H9 (cell line): ENCODE results near the gene DHX40. TPM values are rescaled to one million over a fixed set of nuclear protein-coding genes. Genes with fewer than 3 reads are reported as not detected.

ENCODE experiments used
- DNase-seq: peaks from one replicate; pipeline ENCODE4 v3.0.0-alpha.2; 2017
- H2AFZ ChIP-seq: one replicate; pipeline ENCODE4 v1.6.1; 2013; ENCODE audit warnings: mild to moderate bottlenecking, low read length, control low read depth, moderate library complexity
- H2AK5ac ChIP-seq: 2 replicates; pipeline ENCODE4 v1.6.1; 2013; ENCODE audit warnings: low read length, control low read depth, mixed read lengths; ENCODE audit not compliant: insufficient read length
- H2BK120ac ChIP-seq: one replicate; pipeline ENCODE4 v1.6.1; 2013; ENCODE audit warnings: low read depth, mild to moderate bottlenecking, low read length, control low read depth, inconsistent platforms; ENCODE audit not compliant: poor library complexity, severe bottlenecking
- H2BK12ac ChIP-seq: 2 replicates; pipeline ENCODE4 v1.6.1; 2013; ENCODE audit warnings: low read length, control low read depth, mixed read lengths, low read depth; ENCODE audit not compliant: insufficient read length
- H2BK15ac ChIP-seq: 2 replicates; pipeline ENCODE4 v1.6.1; 2013; ENCODE audit warnings: low read depth, low read length, control low read depth
- H2BK20ac ChIP-seq: one replicate; pipeline ENCODE4 v1.6.1; 2013; ENCODE audit warnings: low read depth, mild to moderate bottlenecking, low read length, control low read depth, inconsistent platforms; ENCODE audit not compliant: poor library complexity, severe bottlenecking
- H2BK5ac ChIP-seq: 2 replicates; pipeline ENCODE4 v1.6.1; 2013; ENCODE audit warnings: low read length, control low read depth, mixed read lengths; ENCODE audit not compliant: insufficient read length
- H3K14ac ChIP-seq: 2 replicates; pipeline ENCODE4 v1.6.1; 2013; ENCODE audit warnings: low read length, control low read depth; ENCODE audit not compliant: insufficient read depth
- H3K18ac ChIP-seq: 2 replicates; pipeline ENCODE4 v1.6.1; 2013; ENCODE audit warnings: low read depth, mild to moderate bottlenecking, mixed read lengths, low read length, control low read depth; ENCODE audit not compliant: insufficient read length
- H3K23ac ChIP-seq: 2 replicates; pipeline ENCODE4 v1.6.1; 2013; ENCODE audit warnings: low read length, control low read depth, mixed read lengths, low read depth; ENCODE audit not compliant: insufficient read length
- H3K23me2 ChIP-seq: 2 replicates; pipeline ENCODE4 v1.6.1; 2013; ENCODE audit warnings: low read depth, mild to moderate bottlenecking, mixed read lengths, low read length, control low read depth; ENCODE audit not compliant: insufficient read length, poor library complexity, severe bottlenecking
- H3K27ac ChIP-seq: 2 replicates; pipeline ENCODE4 v1.5.1; 2013; ENCODE audit warnings: low read length, control low read depth, mixed read lengths, low read depth; ENCODE audit not compliant: insufficient read length
- H3K27me3 ChIP-seq: 2 replicates; pipeline ENCODE4 v1.6.1; 2013; ENCODE audit warnings: low read length, control low read depth, inconsistent platforms; ENCODE audit not compliant: insufficient read depth
- H3K4ac ChIP-seq: 2 replicates; pipeline ENCODE4 v1.6.1; 2013; ENCODE audit warnings: low read depth, mild to moderate bottlenecking, control low read depth, inconsistent platforms, low read length, moderate library complexity
- H3K4me1 ChIP-seq: 2 replicates; pipeline ENCODE4 v1.6.1; 2013; ENCODE audit warnings: low read length, control low read depth, inconsistent platforms; ENCODE audit not compliant: insufficient read depth
- H3K4me2 ChIP-seq: 2 replicates; pipeline ENCODE4 v1.6.1; 2013; ENCODE audit warnings: low read length, control low read depth, mixed read lengths; ENCODE audit not compliant: insufficient read length, insufficient read depth
- H3K56ac ChIP-seq: 2 replicates; pipeline ENCODE4 v1.6.1; 2013; ENCODE audit warnings: low read depth, mild to moderate bottlenecking, mixed read lengths, low read length, control low read depth; ENCODE audit not compliant: insufficient read length
- H3K79me1 ChIP-seq: 2 replicates; pipeline ENCODE4 v1.6.1; 2013; ENCODE audit warnings: low read depth, mild to moderate bottlenecking, moderate library complexity, low read length, control low read depth, inconsistent platforms; ENCODE audit not compliant: insufficient read depth, poor library complexity, severe bottlenecking
- H3K79me2 ChIP-seq: 2 replicates; pipeline ENCODE4 v1.6.1; 2013; ENCODE audit warnings: low read length, control low read depth, inconsistent platforms; ENCODE audit not compliant: insufficient read depth
- H3K9ac ChIP-seq: 2 replicates; pipeline ENCODE4 v1.6.1; 2013; ENCODE audit warnings: low read length, control low read depth, mixed read lengths; ENCODE audit not compliant: insufficient read length; ENCODE audit errors: extremely low read depth
- H3K9me3 ChIP-seq: one replicate; pipeline ENCODE4 v1.6.1; 2013; ENCODE audit warnings: low read depth, low read length, inconsistent platforms; ENCODE audit not compliant: control insufficient read depth
- H3T11ph ChIP-seq: one replicate; pipeline ENCODE4 v1.6.1; 2013; ENCODE audit warnings: mild to moderate bottlenecking, low read length, control low read depth, inconsistent platforms
- H4K20me1 ChIP-seq: one replicate; pipeline ENCODE4 v1.6.1; 2013; ENCODE audit not compliant: control insufficient read depth, insufficient read length, insufficient read depth
- H4K5ac ChIP-seq: 2 replicates; pipeline ENCODE4 v1.6.1; 2013; ENCODE audit warnings: low read depth, mild to moderate bottlenecking, mixed read lengths, low read length, control low read depth; ENCODE audit not compliant: insufficient read length
- H4K8ac ChIP-seq: replicated peaks from 2 replicates; pipeline ENCODE4 v1.6.1; 2013; ENCODE audit warnings: low read length, control low read depth, mixed read lengths, low read depth; ENCODE audit not compliant: insufficient read length
- H4K91ac ChIP-seq: 2 replicates; pipeline ENCODE4 v1.6.1; 2013; ENCODE audit warnings: low read depth, mild to moderate bottlenecking, moderate library complexity, mixed read lengths, low read length, control low read depth; ENCODE audit not compliant: insufficient read length
- H3K27ac Mint-ChIP-seq, 3 experiments: 2 replicates in 2 of 3; 3 replicates in 1 of 3; pipeline ENCODE4 v1.8.0; 2020 to 2021; ENCODE audit warnings: mixed read lengths in 3 of 3, mild to moderate bottlenecking in 1 of 3, moderate library complexity in 1 of 3
- H3K27me3 Mint-ChIP-seq: 2 replicates; pipeline ENCODE4 v1.8.0; 2021; ENCODE audit warnings: low read depth, mild to moderate bottlenecking, moderate library complexity, mixed read lengths
- H3K36me3 Mint-ChIP-seq, 3 experiments: 2 replicates in 2 of 3; 3 replicates in 1 of 3; pipeline ENCODE4 v1.8.0; 2020 to 2021; ENCODE audit warnings: low read depth in 3 of 3, mixed read lengths in 3 of 3; ENCODE audit not compliant: insufficient read depth in 1 of 3
- H3K4me1 Mint-ChIP-seq, 2 experiments: 2 replicates each; pipeline ENCODE4 v1.8.0; 2020; ENCODE audit warnings: mixed read lengths in 2 of 2
- H3K4me3 Mint-ChIP-seq, 2 experiments: 2 replicates in 1 of 2; 3 replicates in 1 of 2; pipeline ENCODE4 v1.8.0; 2020 to 2021; ENCODE audit warnings: mild to moderate bottlenecking in 2 of 2, mixed read lengths in 2 of 2, moderate library complexity in 1 of 2
- H3K9me3 Mint-ChIP-seq, 2 experiments: 2 replicates in 1 of 2; 3 replicates in 1 of 2; pipeline ENCODE4 v1.8.0; 2020; ENCODE audit warnings: mild to moderate bottlenecking in 2 of 2, mixed read lengths in 2 of 2, moderate library complexity in 1 of 2
- WGBS: extraction: QIAGEN DNeasy Blood & Tissue Kit; methylation state at CpG from one replicate; pipeline ENCODE4 v1.1.7; 2013; ENCODE audit warnings: missing lambda C conversion rate, low lambda C conversion rate, mixed read lengths; ENCODE audit not compliant: insufficient read length; ENCODE audit errors: extremely low coverage; 5-methylcytosine and 5-hydroxymethylcytosine counted together
- total RNA-seq: library from RNA; stranded (reverse); gene quantifications from 2 replicates; pipeline ENCODE4 v1.2.1, GENCODE V29; 2021
- TF ChIP-seq, protein P1 (sequence below): fragments of 200-600 bp; sonication (generic); conservative IDR thresholded peaks from 3 replicates; pipeline ENCODE4 v1.8.0; 2021; ENCODE audit warnings: antibody characterized with exemption, mild to moderate bottlenecking

DHX40 gene
- total RNA-seq, 1 experiment from 2014 or later = 28.8 TPM

- no peaks in the 10 kb centered on the region for H3K23me2 ChIP-seq
- no peak overlapping the region for H2BK12ac ChIP-seq
- H2BK5ac ChIP-seq = no peak overlapping the region
- no peak overlapping the region for H3K23ac ChIP-seq
- peaks cover 42% of the 10 kb centered on the region; the same call in 1 of the 2 replicates for H3K79me2 ChIP-seq
- H3K9me3 Mint-ChIP-seq = no peaks in the 10 kb centered on the region
- H3K4me1 ChIP-seq = no peaks in the 10 kb centered on the region; the same call in 1 of the 2 replicates
- TF ChIP-seq, protein P1, sequence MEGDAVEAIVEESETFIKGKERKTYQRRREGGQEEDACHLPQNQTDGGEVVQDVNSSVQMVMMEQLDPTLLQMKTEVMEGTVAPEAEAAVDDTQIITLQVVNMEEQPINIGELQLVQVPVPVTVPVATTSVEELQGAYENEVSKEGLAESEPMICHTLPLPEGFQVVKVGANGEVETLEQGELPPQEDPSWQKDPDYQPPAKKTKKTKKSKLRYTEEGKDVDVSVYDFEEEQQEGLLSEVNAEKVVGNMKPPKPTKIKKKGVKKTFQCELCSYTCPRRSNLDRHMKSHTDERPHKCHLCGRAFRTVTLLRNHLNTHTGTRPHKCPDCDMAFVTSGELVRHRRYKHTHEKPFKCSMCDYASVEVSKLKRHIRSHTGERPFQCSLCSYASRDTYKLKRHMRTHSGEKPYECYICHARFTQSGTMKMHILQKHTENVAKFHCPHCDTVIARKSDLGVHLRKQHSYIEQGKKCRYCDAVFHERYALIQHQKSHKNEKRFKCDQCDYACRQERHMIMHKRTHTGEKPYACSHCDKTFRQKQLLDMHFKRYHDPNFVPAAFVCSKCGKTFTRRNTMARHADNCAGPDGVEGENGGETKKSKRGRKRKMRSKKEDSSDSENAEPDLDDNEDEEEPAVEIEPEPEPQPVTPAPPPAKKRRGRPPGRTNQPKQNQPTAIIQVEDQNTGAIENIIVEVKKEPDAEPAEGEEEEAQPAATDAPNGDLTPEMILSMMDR = no peak
- H4K8ac ChIP-seq = no peak overlapping the region
- no peak overlapping the region for H3K9ac ChIP-seq
- no peak overlapping the region for H3T11ph ChIP-seq
- WGBS = no CpG with 5 or more reads among the region's 3 CpGs
- no peak overlapping the region for H3K56ac ChIP-seq
- H2AK5ac ChIP-seq = no peak overlapping the region
- H2BK20ac ChIP-seq = no peak overlapping the region
- no peak overlapping the region for H3K14ac ChIP-seq
- peaks cover 8 to 15% (median 14%) of the 10 kb centered on the region in 3 experiments; a peak in 6 of 7 replicates for H3K36me3 Mint-ChIP-seq
- no peak overlapping the region for H3K4me3 Mint-ChIP-seq
- H2BK120ac ChIP-seq = no peak overlapping the region
- peaks cover 8 to 11% of the 10 kb centered on the region in 2 experiments for H3K4me1 Mint-ChIP-seq
- H3K27ac ChIP-seq = no peak overlapping the region
- H3K79me1 ChIP-seq = peaks cover 11% of the 10 kb centered on the region
- H4K20me1 ChIP-seq = no peaks in the 10 kb centered on the region
- peak overlapping the region; percentile 20 to 81 (median 62); a peak in 5 of 7 replicates for H3K27ac Mint-ChIP-seq
- DNase-seq = no peak
- no peaks in the 10 kb centered on the region for H3K27me3 ChIP-seq
- H4K91ac ChIP-seq = no peak overlapping the region
- no peak overlapping the region for H2BK15ac ChIP-seq
- no peaks in the 10 kb centered on the region for H3K27me3 Mint-ChIP-seq
- H3K18ac ChIP-seq = no peak overlapping the region
- no peaks in the 10 kb centered on the region for H3K9me3 ChIP-seq
- no peak overlapping the region for H2AFZ ChIP-seq
- H3K4me2 ChIP-seq = no peak overlapping the region
- H4K5ac ChIP-seq = no peak overlapping the region
- no peak overlapping the region for H3K4ac ChIP-seq
These were observed 69.5 kb downstream of the DHX40 start for GRCh38 chr17:59634632-59635541.
